Neuronal stem cell (in vitro differentiated cells): ENCODE data around the gene PAQR8.
A peak's percentile ranks its signal among the peaks of the same experiment; 100 is the strongest.

Source experiments
- DNase-seq: peaks from one replicate; pipeline ENCODE4 v3.0.0-alpha.2; 2013; ENCODE audit warnings: low spot score
- H2AFZ ChIP-seq: one replicate; pipeline ENCODE4 v1.6.1; 2013; ENCODE audit warnings: mild to moderate bottlenecking, low read length, inconsistent platforms
- H2AK5ac ChIP-seq: 2 replicates; pipeline ENCODE4 v1.6.1; 2013; ENCODE audit warnings: low read depth, mild to moderate bottlenecking, inconsistent platforms, low read length, moderate library complexity, mixed read lengths
- H2BK120ac ChIP-seq: 2 replicates; pipeline ENCODE4 v1.6.1; 2013; ENCODE audit warnings: low read depth, mild to moderate bottlenecking, inconsistent platforms, low read length, moderate library complexity, mixed read lengths
- H2BK12ac ChIP-seq: one replicate; pipeline ENCODE4 v1.6.1; 2013; ENCODE audit warnings: low read length, inconsistent platforms
- H2BK15ac ChIP-seq: 2 replicates; pipeline ENCODE4 v1.6.1; 2013; ENCODE audit warnings: mild to moderate bottlenecking, low read length, inconsistent platforms, mixed read lengths
- H2BK5ac ChIP-seq: one replicate; pipeline ENCODE4 v1.6.1; 2013; ENCODE audit warnings: inconsistent platforms, mild to moderate bottlenecking, low read length, moderate library complexity
- H3K14ac ChIP-seq: one replicate; pipeline ENCODE4 v1.6.1; 2013; ENCODE audit warnings: low read length, inconsistent platforms
- H3K18ac ChIP-seq: 2 replicates; pipeline ENCODE4 v1.6.1; 2013; ENCODE audit warnings: low read length, inconsistent platforms
- H3K23ac ChIP-seq: 2 replicates; pipeline ENCODE4 v1.6.1; 2013; ENCODE audit warnings: low read depth, mild to moderate bottlenecking, mixed read lengths, low read length, inconsistent platforms; ENCODE audit not compliant: poor library complexity
- H3K27ac ChIP-seq: replicated peaks from 3 replicates; pipeline ENCODE4 v1.5.1; 2013; ENCODE audit warnings: low read length, inconsistent platforms
- H3K27me3 ChIP-seq, 3 experiments: 2 replicates each; pipeline ENCODE4 v1.6.1; 2013; ENCODE audit warnings: low read length in 3 of 3, mild to moderate bottlenecking in 2 of 3, inconsistent platforms in 1 of 3, low read depth in 1 of 3, mixed read lengths in 1 of 3, moderate library complexity in 1 of 3; ENCODE audit not compliant: control insufficient read depth in 3 of 3, insufficient read depth in 3 of 3
- H3K36me3 ChIP-seq, 2 donors: replicated peaks in 1 of 2; 2 replicates each; pipeline ENCODE4 v1.6.1; 2013; ENCODE audit warnings: low read length in 2 of 2; ENCODE audit not compliant: control insufficient read depth in 2 of 2, insufficient read depth in 2 of 2
- H3K4ac ChIP-seq: 2 replicates; pipeline ENCODE4 v1.6.1; 2013; ENCODE audit warnings: inconsistent platforms, mild to moderate bottlenecking, low read length, moderate library complexity
- H3K4me1 ChIP-seq, 2 donors: 1 replicate in 1 of 2; 2 replicates in 1 of 2; pipeline ENCODE4 v1.6.1; 2013; ENCODE audit warnings: low read length in 2 of 2, low read depth in 1 of 2; ENCODE audit not compliant: control insufficient read depth in 2 of 2, insufficient read depth in 1 of 2
- H3K4me2 ChIP-seq: one replicate; pipeline ENCODE4 v1.6.1; 2013; ENCODE audit warnings: mild to moderate bottlenecking, low read length, inconsistent platforms; ENCODE audit not compliant: insufficient read depth, poor library complexity, severe bottlenecking
- H3K4me3 ChIP-seq, 2 donors: 2 replicates each; pipeline ENCODE4 v1.5.1; 2013; ENCODE audit warnings: low read length in 2 of 2, mild to moderate bottlenecking in 2 of 2, inconsistent platforms in 1 of 2, moderate library complexity in 1 of 2
- H3K79me1 ChIP-seq: one replicate; pipeline ENCODE4 v1.6.1; 2013; ENCODE audit warnings: low read depth, mild to moderate bottlenecking, inconsistent platforms, low read length, moderate library complexity
- H3K9ac ChIP-seq: one replicate; pipeline ENCODE4 v1.6.1; 2013; ENCODE audit warnings: mild to moderate bottlenecking, low read depth, low read length, inconsistent platforms; ENCODE audit not compliant: poor library complexity
- H3K9me3 ChIP-seq, 2 donors: replicated peaks in 1 of 2; 2 replicates each; pipeline versions ENCODE3 to v1.6.1; 2013; ENCODE audit warnings: low read length in 2 of 2, mild to moderate bottlenecking in 2 of 2, inconsistent platforms in 1 of 2, low read depth in 1 of 2, mixed read lengths in 1 of 2, moderate library complexity in 1 of 2; ENCODE audit not compliant: control insufficient read depth in 2 of 2, insufficient read depth in 1 of 2
- H4K8ac ChIP-seq: one replicate; pipeline ENCODE4 v1.6.1; 2013; ENCODE audit warnings: low read depth, mild to moderate bottlenecking, inconsistent platforms, low read length, moderate library complexity
- H4K91ac ChIP-seq: one replicate; pipeline ENCODE4 v1.6.1; 2013; ENCODE audit warnings: low read length, low read depth, mild to moderate bottlenecking, inconsistent platforms; ENCODE audit not compliant: poor library complexity
- WGBS, 2 donors: extraction: QIAGEN DNeasy Blood & Tissue Kit; methylation state at CpG; one replicate each; pipeline ENCODE4 v1.1.7; 2013; ENCODE audit warnings: missing lambda C conversion rate in 2 of 2, mixed read lengths in 1 of 2; ENCODE audit not compliant: insufficient read length in 2 of 2, insufficient replicate concordance in 1 of 2; ENCODE audit errors: extremely low coverage in 2 of 2; 5-methylcytosine and 5-hydroxymethylcytosine counted together

Gene PAQR8

GRCh38 chr6:52422156-52422555 is 60.2 kb downstream of the PAQR8 start:
- Histone ChIP-seq H3K4me1 (peaks cover 13 to 15% of the 10 kb centered on the region in 2 donors), H3K27me3 (no peaks in the 10 kb centered on the region), H3K23ac (no peak overlapping the region), H3K4me3 (no peak overlapping the region), H2BK5ac (no peak overlapping the region), H2AK5ac (no peak overlapping the region), H3K27ac (no peak overlapping the region), H3K9me3 (no peaks in the 10 kb centered on the region), H3K14ac (no peak overlapping the region), H2BK12ac (no peak overlapping the region), H3K36me3 (peaks cover 0 to 28% of the 10 kb centered on the region in 2 donors), H3K4ac (no peak overlapping the region), H3K18ac (no peak overlapping the region), H3K4me2 (no peak overlapping the region), H4K91ac (no peak overlapping the region), H3K9ac (no peak overlapping the region), H2BK120ac (no peak overlapping the region), H4K8ac (no peak overlapping the region), H3K79me1 (no peaks in the 10 kb centered on the region), H2AFZ (no peak overlapping the region), H2BK15ac (no peak overlapping the region)
- DNase-seq, result no peak
- WGBS, 2 donors, result no CpG with 5 or more reads among the region's 2 CpGs

- peak overlapping the region; percentile 54 for H3K27ac ChIP-seq
Measured at GRCh38 chr6:52423448-52423847, 61.5 kb downstream of the PAQR8 start.

GRCh38 chr6:52423971-52424381 is 62.0 kb downstream of the PAQR8 start:
- H3K79me1 ChIP-seq, result no peaks in the 10 kb centered on the region
- peaks cover 0 to 46% of the 10 kb centered on the region in 2 donors for H3K36me3 ChIP-seq
- H2BK12ac ChIP-seq, result no peak overlapping the region
- no peaks in the 10 kb centered on the region for H3K27me3 ChIP-seq
- H3K23ac ChIP-seq, result no peak overlapping the region
- H3K9ac ChIP-seq, result no peak overlapping the region
- no peak overlapping the region for H4K8ac ChIP-seq
- peak overlapping the region; percentile 77 for H3K27ac ChIP-seq
- H3K4me1 ChIP-seq, result peaks cover 8 to 15% of the 10 kb centered on the region in 2 donors
- H3K18ac ChIP-seq, result no peak overlapping the region
- no peak overlapping the region for H3K14ac ChIP-seq
- H3K4me2 ChIP-seq, result no peak overlapping the region
- H2AK5ac ChIP-seq, result no peak overlapping the region
- no peak overlapping the region for H3K4me3 ChIP-seq
- no peak overlapping the region for H2BK120ac ChIP-seq
- H2BK5ac ChIP-seq, result no peak overlapping the region
- no peaks in the 10 kb centered on the region for H3K9me3 ChIP-seq
- no peak overlapping the region for H4K91ac ChIP-seq
- DNase-seq, result no peak
- peak overlapping the region; percentile 10 for H2AFZ ChIP-seq
- H3K4ac ChIP-seq, result no peak overlapping the region
- no peak overlapping the region for H2BK15ac ChIP-seq
- no CpG with 5 or more reads among the region's 8 CpGs for WGBS, 2 donors

More at GRCh38 chr6:52423448-52423847, 61.5 kb downstream of the PAQR8 start:
- no CpG with 5 or more reads among the region's 3 CpGs for WGBS, 2 donors
- Histone ChIP-seq H4K8ac (no peak overlapping the region), H2BK12ac (no peak overlapping the region), H3K4me1 (peaks cover 8 to 15% of the 10 kb centered on the region in 2 donors), H2BK5ac (no peak overlapping the region), H3K4ac (no peak overlapping the region), H2AFZ (no peak overlapping the region), H3K4me2 (no peak overlapping the region), H3K9ac (no peak overlapping the region), H2BK120ac (no peak overlapping the region), H3K36me3 (peaks cover 0 to 41% of the 10 kb centered on the region in 2 donors), H2BK15ac (no peak overlapping the region), H4K91ac (no peak overlapping the region), H3K4me3 (no peak overlapping the region), H3K79me1 (no peaks in the 10 kb centered on the region), H3K14ac (no peak overlapping the region), H3K27me3 (no peaks in the 10 kb centered on the region), H3K23ac (no peak overlapping the region), H2AK5ac (no peak overlapping the region), H3K9me3 (no peaks in the 10 kb centered on the region), H3K18ac (no peak overlapping the region)
- no peak for DNase-seq

GRCh38 chr6:52424513-52424912 is 62.6 kb downstream of the PAQR8 start:
- Histone ChIP-seq H3K4me1 (peaks cover 6 to 11% of the 10 kb centered on the region in 2 donors), H2BK120ac (no peak overlapping the region), H2BK12ac (no peak overlapping the region), H2BK5ac (no peak overlapping the region), H2AK5ac (no peak overlapping the region), H3K4me3 (no peak overlapping the region), H3K14ac (no peak overlapping the region), H4K8ac (no peak overlapping the region), H3K27ac (peak overlapping the region; percentile 51), H2AFZ (no peak overlapping the region), H3K79me1 (no peaks in the 10 kb centered on the region), H3K18ac (no peak overlapping the region), H3K9ac (no peak overlapping the region), H3K4me2 (no peak overlapping the region), H3K36me3 (peaks cover 0 to 47% of the 10 kb centered on the region in 2 donors), H3K27me3 (no peaks in the 10 kb centered on the region), H3K23ac (no peak overlapping the region), H3K9me3 (peaks cover 0 to 3% of the 10 kb centered on the region in 2 donors), H3K4ac (no peak overlapping the region), H2BK15ac (no peak overlapping the region), H4K91ac (no peak overlapping the region)
- WGBS, 2 donors, result no CpG with 5 or more reads among the region's 2 CpGs
- no peak for DNase-seq
